ENCODE measurements around the gene PRDM16.

PRDM16 gene

DNA sequence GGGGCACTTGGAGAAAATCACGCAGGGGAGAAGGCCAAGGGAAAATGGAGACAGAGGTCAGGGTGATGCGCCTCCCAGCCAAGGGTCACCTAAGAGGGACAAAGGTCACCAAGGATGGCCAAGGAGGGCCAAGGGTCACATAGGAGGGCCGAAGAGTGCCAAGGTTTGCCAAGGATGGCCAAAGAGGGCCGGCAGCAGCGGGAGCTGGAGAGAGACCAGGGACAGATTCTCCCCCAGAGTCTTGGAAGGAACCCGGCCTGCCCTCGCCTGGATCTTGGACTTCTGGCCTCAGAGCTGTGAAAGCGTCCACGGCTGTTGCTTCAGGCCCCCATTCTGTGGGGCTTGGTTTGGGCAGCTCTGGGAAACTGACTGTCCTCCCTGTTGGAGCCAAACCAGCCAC is 359.9 kb downstream of the PRDM16 start:
- no peak for DNase-seq

- no peak for DNase-seq
These were observed 360.3 kb downstream of the PRDM16 start for GRCh38 chr1:3429320-3429719.

DNA sequence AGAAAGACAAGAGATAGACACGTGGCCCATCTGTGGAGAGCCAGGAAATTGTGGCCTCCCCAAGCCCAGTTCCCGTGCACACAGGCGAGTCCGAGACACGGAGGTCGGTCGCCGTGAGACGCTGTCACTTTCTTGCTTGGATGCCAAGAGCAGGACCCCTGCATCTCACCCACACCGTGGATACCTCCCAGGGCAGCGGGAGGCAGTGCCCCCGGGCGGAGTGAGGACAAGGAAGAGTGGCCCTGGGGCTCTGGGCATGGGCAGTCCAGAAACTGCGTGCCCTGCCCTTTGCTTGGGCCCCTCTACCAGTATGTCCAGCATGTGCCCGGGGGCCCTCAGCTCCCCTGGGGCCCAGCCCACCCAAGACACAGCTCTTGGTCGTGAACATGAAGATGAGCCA is 360.8 kb downstream of the PRDM16 start:
- no peak for DNase-seq

GRCh38 chr1:3430406-3430805 is 361.4 kb downstream of the PRDM16 start:
- DNase-seq = no peak

- no peak for DNase-seq
These were observed 361.8 kb downstream of the PRDM16 start for GRCh38 chr1:3430820-3431219.

GRCh38 chr1:3431266-3431665 is 362.3 kb downstream of the PRDM16 start:
- no peak for DNase-seq

- no peak for DNase-seq
These were observed 362.7 kb downstream of the PRDM16 start for GRCh38 chr1:3431686-3432085.

DNA sequence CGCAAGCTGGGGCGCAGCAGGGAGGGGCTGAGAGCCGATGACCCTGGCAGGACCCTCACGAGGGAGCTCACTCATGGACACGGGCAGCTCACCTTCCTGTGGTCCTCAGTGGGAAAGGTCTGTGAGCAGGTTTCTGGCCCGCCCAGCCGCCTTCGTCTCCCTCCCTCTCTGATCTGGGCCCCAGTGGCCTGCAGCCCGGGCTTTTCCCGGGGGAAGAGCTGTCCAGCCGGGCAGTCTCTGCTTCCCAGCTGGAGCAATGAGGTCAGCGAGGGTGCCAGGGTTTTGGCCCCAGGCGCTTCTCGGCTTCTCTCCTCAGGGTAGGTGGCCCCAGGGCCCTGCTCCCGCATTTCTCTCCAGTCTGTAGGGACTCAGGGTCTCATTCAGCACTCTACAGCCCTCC is 363.3 kb downstream of the PRDM16 start:
- no peak for DNase-seq

DNA sequence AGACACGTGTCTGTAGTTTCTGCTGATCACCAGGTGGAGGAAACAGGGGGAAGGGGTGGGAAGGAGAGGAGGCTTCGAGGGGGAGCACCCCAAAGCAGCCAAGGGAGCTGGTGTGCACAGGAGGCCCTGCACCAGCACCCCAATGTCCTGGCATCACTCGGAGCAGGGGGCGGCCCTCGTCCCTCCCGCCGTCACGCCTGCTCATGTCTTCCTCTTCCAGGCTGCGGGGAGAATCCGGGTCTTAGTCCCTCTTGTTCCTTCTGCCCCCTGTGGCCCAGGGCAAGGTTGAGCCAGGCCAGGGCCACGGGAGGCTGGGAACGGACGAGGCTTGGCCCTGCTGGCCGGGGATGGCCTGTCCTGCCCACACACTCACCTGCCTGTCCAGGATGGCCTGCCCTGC is 364.1 kb downstream of the PRDM16 start:
- no peak for DNase-seq

DNA sequence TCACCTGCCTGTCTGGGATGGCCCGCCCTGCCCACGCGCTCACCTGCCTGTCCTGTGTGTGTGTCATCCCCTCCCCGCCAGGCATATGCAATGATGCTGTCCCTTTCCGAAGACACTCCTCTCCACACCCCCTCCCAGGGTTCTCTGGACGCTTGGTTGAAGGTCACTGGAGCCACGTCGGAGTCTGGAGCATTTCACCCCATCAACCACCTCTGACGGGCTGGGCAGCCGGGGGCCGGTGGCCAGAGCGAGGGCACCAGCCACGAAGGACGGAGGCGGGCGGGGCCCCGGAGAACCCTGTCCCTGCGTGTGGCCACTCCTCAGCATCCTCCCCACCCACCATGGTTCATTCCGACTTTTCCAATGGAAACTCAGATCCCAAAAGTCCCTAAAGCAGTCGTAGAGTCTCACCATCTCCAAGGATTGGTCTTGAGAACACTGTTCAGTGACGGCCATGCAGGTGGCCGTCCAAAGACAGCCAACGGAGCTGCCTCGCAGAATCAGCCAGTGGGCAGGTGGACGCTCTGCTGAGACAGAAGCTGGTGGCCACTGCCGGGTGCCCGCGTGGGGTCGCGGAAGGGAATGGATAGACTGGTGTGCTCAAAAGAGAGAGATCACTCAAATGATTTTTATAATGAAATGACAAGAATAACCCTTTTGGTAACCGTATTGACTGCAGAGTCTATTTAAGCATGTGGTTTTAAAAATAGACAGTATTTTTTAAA is 364.8 kb downstream of the PRDM16 start:
- no peak for DNase-seq

DNA sequence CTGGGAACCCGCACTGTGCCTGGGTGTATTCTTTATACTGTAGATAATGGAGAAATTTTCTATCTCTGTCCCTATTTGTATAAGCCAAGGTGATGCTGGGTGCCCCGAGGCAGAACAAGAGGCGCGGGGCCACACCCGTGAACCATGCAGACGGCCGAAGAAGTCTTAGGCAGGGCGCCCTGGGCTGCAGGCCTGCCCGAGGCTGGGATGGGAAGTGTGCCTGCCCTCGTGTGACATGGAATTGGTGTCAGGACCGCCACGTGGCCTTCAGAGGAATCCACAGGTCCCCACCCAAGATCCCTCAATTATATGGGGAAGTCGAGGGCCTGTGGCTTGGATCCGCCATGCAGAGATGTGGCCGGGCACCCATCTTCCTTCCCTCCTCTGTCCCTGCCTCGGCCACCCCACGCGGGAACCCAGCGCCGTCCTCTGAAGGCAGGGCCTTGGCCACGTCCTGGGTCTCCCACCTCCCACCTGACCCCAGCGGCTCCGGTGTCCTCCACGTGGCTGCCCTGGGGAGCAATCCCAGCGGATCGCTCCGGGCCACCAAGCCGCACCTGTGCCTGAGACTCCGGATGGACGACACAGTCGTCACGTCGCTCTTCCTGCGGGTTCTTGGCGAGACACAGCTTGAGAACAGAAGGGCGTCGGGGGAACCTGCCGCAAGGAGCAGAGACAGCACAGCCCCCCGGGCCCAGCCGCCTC is 365.6 kb downstream of the PRDM16 start:
- DNase-seq = no peak

- DNase-seq = no peak
These were observed 366.7 kb downstream of the PRDM16 start for GRCh38 chr1:3435666-3436065.

DNA sequence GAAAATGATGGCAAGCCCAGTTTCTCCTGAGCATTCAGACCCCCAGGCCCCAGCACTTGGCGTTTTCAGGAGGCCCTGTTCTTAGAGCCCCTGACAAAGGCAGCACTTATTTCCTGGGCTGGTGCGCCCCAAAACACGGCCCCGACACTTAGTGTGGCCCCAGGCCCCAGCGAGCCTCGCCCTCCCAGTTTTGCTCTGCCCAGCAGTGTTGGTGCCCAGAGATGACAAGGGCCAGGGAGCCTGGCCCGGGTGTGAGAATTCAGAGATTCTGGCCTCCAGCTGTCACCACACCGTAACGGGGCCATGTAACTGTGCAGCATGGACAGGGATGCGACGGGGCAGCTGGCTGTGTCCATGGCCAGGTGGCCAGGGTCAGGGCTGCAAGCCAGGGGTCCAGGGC is 367.4 kb downstream of the PRDM16 start:
- no peak for DNase-seq

GRCh38 chr1:3436901-3437300 is 367.9 kb downstream of the PRDM16 start:
- DNase-seq = no peak

DNA sequence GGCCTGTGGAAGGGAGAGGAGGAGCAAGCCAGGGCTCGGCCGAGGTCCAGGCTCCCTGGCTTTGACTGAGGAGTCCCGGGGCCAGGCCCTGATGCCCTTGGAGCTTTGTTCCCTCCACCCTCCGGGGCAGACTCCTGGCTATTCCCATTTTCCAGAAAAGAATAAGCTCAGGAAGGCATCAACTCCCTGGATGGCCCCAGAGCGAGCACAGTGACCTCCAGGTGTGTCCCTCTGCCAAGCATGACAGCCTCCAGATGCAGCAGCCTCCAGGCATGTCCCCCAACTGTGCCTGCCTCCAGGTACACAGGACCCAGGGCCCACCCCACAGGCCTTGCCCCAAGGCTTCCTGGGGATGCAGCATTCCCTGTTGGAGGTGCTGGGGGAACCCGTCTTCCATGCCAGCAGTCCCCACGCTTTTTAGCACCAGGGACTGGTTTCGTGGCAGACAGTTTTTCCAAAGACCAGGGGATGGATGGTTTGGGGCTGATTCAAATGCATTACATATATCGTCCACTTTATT is 369.7 kb downstream of the PRDM16 start:
- no peak for DNase-seq

- DNase-seq = no peak
These were observed 370.6 kb downstream of the PRDM16 start for GRCh38 chr1:3439346-3440299.

DNA sequence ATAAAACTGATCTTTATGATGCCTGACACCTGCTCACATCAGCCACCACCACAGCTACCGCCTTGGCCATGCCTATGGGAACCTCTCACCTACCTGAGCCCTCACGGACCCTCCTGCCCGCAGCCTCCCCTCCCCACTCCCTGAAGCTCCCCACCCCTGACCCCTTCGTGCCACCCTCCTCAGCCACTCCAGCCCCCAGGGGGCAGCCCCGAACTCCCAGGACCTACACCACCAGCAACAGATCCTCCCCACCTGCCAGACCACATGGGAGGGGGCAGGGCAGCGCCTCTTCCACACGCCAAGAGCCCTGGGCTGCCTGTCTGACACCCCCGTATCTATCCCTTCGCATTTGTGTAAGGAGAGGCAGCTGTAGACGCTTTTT is 371.3 kb downstream of the PRDM16 start:
- no peak for DNase-seq

DNA sequence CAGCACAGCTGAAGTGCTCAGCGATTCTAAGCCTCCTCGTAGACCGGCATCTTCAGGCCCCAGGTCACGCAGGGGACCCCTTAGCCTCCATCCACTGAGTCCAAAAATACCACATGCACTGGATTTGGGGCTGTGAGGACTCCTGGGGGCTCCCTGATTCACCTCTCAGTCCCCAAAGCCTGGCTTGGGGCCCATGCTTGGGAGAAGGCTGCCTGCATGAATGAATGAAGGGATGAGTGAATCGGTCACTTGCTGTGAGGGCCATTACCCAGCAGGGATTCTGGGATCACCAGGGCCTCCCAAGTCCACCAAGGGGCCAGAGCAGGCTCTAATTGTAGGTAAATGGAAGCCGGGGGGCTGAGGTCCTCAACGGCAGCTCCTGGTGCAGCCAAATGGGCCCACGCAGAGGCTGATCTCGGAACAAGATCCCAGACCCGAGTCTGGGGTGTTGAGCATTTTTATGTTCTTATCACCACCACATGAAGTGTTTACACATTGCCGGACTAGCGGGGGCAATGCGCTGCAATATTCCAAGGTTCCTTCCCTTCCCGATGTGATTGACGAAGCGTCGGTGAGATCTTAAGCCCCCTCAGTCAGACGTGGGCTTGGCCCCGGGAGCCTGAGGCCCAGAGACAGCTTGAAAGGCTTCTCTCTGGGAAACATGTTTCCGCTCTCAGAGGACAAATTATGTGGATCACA is 371.9 kb downstream of the PRDM16 start:
- no peak for DNase-seq

DNA sequence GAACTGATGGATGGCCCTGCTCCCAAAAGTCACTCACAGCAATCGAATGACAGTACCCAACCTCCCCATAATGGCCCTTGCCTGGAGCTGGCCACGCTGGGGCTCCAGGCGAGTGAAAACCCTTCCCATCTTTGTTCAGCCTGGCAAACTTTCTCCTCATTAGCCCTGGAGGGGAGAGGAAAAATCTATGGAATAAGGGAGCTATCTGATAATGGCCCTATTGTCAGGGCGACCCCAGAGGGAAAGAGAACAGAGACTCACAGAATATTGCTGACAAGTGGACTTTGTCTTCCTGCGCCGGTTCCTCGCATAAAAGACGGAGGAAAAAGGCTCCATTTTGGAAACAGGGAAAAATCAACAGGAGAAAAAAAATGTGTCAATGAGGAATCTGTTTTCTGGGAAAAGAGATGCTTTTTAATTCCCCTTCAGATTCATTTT is 372.4 kb downstream of the PRDM16 start:
- no peak for DNase-seq

DNA sequence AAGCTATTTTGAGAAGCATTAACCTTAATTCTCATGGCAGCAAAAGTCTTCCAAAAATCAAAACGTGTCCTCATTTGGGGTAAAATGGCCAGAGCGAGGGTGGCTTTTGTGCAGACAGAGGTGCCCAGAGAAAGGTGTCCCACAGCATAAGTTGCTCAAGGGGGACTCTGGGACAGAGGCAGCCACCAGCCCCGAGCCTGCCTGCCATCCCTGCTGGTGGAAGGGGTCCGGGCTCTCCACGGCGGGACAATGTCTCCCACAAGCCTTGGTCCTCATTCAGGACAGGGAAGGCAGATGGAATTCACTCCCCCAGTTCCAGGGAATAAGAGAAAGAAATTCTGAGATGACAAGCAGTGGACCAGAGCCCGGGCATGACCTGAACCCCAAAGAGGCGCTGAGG is 372.9 kb downstream of the PRDM16 start:
- DNase-seq = no peak

DNA sequence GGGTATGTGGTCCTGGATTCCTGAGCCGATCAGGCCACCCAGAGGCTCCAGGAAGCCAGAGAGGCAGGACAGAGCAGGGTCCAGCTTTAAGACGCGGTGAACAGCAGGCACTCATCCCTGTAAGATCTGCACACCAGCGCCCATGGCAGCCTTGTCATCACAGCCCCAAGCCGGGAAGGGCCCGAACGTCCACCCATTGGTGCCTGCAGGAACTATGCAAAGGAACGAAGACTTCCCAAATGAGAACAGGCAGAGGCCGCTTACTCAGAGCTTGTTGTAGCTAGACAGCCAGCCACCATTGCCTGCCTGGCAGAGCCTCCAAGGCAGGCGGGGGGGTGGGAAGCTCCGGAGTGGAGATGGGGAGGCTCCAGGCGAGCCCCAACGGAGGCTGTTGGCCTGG is 373.3 kb downstream of the PRDM16 start:
- no peak for DNase-seq

DNA sequence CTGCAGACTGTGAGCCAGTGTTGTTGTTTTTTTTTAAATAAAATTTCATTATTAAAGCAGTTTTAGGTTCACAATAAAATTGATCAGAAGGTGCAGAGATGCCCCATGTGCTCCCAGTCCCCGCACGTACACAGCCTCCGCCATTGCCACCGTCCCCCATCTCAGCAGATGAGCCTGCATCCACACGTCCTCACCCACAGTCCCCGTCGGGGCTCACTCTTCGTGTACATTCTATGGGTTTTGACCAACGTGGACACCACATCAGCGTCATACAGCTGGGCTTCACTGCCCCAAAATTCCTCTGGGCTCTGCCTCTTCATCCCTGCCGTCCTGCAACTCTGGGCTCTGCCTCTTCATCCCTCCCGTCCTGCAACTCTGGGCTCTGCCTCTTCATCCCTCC is 373.9 kb downstream of the PRDM16 start:
- DNase-seq = no peak

GRCh38 chr1:3443807-3444206 is 374.8 kb downstream of the PRDM16 start:
- DNase-seq = no peak

All from CD4-positive, alpha-beta T cell treated with Interleukin-12 subunit alpha and Interleukin-12 subunit beta, for 1 hour (primary cell).